Loucy (cell line): Measurements from ENCODE around the gene ST3GAL3.

Experiments used
- H2AFZ ChIP-seq: fragments of 200-600 bp; sonication (generic); 2 replicates; pipeline ENCODE4 v1.6.0; 2016; ENCODE audit warnings: antibody characterized with exemption, mild to moderate bottlenecking, low read length, moderate library complexity
- H3F3A ChIP-seq: fragments of 200-600 bp; 2 replicates; pipeline ENCODE4 v1.6.0; 2016; ENCODE audit warnings: antibody characterized with exemption, low read depth, mild to moderate bottlenecking
- H3K27me3 ChIP-seq: fragments of 200-600 bp; sonication (generic); 2 replicates; pipeline ENCODE4 v1.6.1; 2014; ENCODE audit warnings: low read length, mild to moderate bottlenecking; ENCODE audit not compliant: insufficient read depth, poor library complexity, severe bottlenecking
- H3K36me3 ChIP-seq: fragments of 200-600 bp; sonication (generic); 2 replicates; pipeline ENCODE4 v1.6.1; 2016; ENCODE audit warnings: low read length; ENCODE audit not compliant: insufficient read depth
- H3K4me1 ChIP-seq: fragments of 200-600 bp; sonication (generic); 2 replicates; pipeline ENCODE4 v1.5.1; 2014; ENCODE audit warnings: low read length, mild to moderate bottlenecking; ENCODE audit not compliant: insufficient read depth, poor library complexity, severe bottlenecking
- H3K4me2 ChIP-seq: fragments of 200-600 bp; sonication (generic); 2 replicates; pipeline ENCODE4 v1.6.0; 2014; ENCODE audit warnings: antibody characterized with exemption, low read length, low read depth, mild to moderate bottlenecking; ENCODE audit not compliant: poor library complexity, severe bottlenecking
- H3K4me3 ChIP-seq: fragments of 200-600 bp; sonication (generic); 2 replicates; pipeline ENCODE4 v1.5.1; 2014; ENCODE audit warnings: low read length, mild to moderate bottlenecking, mixed read lengths; ENCODE audit not compliant: poor library complexity, severe bottlenecking
- H3K79me2 ChIP-seq: fragments of 200-600 bp; sonication (generic); 2 replicates; pipeline ENCODE4 v1.6.1; 2014; ENCODE audit warnings: low read length; ENCODE audit not compliant: insufficient read depth
- H3K9ac ChIP-seq: fragments of 200-600 bp; sonication (generic); 2 replicates; pipeline ENCODE4 v1.6.0; 2014; ENCODE audit warnings: mild to moderate bottlenecking, low read depth, low read length, moderate library complexity; ENCODE audit not compliant: poor library complexity, severe bottlenecking
- H3K9me2 ChIP-seq: fragments of 200-600 bp; sonication (generic); replicated peaks from 2 replicates; pipeline ENCODE4 v1.6.1; 2016; ENCODE audit warnings: low read depth, low read length, mixed read lengths
- H3K9me3 ChIP-seq: fragments of 200-600 bp; sonication (generic); 2 replicates; pipeline ENCODE4 v1.6.1; 2014; ENCODE audit warnings: mild to moderate bottlenecking, antibody characterized with exemption, low read length, low read depth; ENCODE audit not compliant: insufficient read depth
- H4K20me1 ChIP-seq: fragments of 200-600 bp; sonication (generic); 2 replicates; pipeline ENCODE4 v1.6.0; 2014; ENCODE audit warnings: antibody characterized with exemption, low read length, mild to moderate bottlenecking; ENCODE audit not compliant: insufficient read depth, poor library complexity, severe bottlenecking
- CTCF ChIP-seq: fragments of 200-600 bp; sonication (generic); conservative IDR thresholded peaks from 2 replicates; pipeline ENCODE4 v1.5.1; 2014; ENCODE audit warnings: mild to moderate bottlenecking, antibody characterized with exemption, low read length
- EZH2phosphoT487 ChIP-seq: fragments of 200-600 bp; IDR thresholded peaks from 2 replicates; pipeline ENCODE4 v1.6.1; 2018; ENCODE audit warnings: antibody characterized with exemption, mild to moderate bottlenecking, moderate library complexity, borderline replicate concordance

ST3GAL3 gene

GRCh38 chr1:43979528-43980254, 272.4 kb downstream of the ST3GAL3 start:
- H3K9me2 ChIP-seq = no peaks in the 10 kb centered on the region
- H3K9ac ChIP-seq = peak overlapping the region; percentile 81
- H3K4me3 ChIP-seq = peak overlapping the region; percentile 74
- peak overlapping the region; percentile 70 for H3K4me2 ChIP-seq
- H3K79me2 ChIP-seq = peaks cover 47% of the 10 kb centered on the region
- no peaks in the 10 kb centered on the region for H3F3A ChIP-seq
- H3K27me3 ChIP-seq = no peaks in the 10 kb centered on the region
- peaks cover 36% of the 10 kb centered on the region for H4K20me1 ChIP-seq
- H3K36me3 ChIP-seq = no peaks in the 10 kb centered on the region
- no peak for TF ChIP-seq EZH2phosphoT487
- TF ChIP-seq CTCF = no peak
- H3K4me1 ChIP-seq = peaks cover 45% of the 10 kb centered on the region
- H2AFZ ChIP-seq = peak overlapping the region; percentile 59; the same call in 1 of the 2 replicates
- H3K9me3 ChIP-seq = no peaks in the 10 kb centered on the region

GRCh38 chr1:43980255-43981134, 273.2 kb downstream of the ST3GAL3 start:
- Histone ChIP-seq H4K20me1 (peaks cover 31% of the 10 kb centered on the region), H3K4me3 (peak overlapping the region; percentile 74), H3K36me3 (no peaks in the 10 kb centered on the region; the same call in 1 of the 2 replicates), H3F3A (no peaks in the 10 kb centered on the region), H2AFZ (no peak overlapping the region), H3K4me1 (peaks cover 45% of the 10 kb centered on the region), H3K27me3 (no peaks in the 10 kb centered on the region), H3K9me2 (no peaks in the 10 kb centered on the region), H3K4me2 (peak overlapping the region; percentile 70), H3K79me2 (peaks cover 40% of the 10 kb centered on the region), H3K9ac (peak overlapping the region; percentile 81), H3K9me3 (no peaks in the 10 kb centered on the region)
- no peak for TF ChIP-seq CTCF
- no peak for TF ChIP-seq EZH2phosphoT487
